HepG2 (cell line): ENCODE data around the gene DNAJC4. TPM values are rescaled to one million over a fixed set of nuclear protein-coding genes. Genes with fewer than 3 reads are reported as not detected.

Source experiments
- ATF4 ChIP-seq, 2 experiments: fragments of 450-650 bp in 1 of 2; sonication (generic) in 1 of 2; formaldehyde crosslinking; IDR thresholded peaks; 2 replicates each; pipeline versions ENCODE4 v1.5.0 to v1.8.0; 2020 to 2022; ENCODE audit warnings: mild to moderate bottlenecking in 1 of 2, missing genetic modification reagents in 1 of 2
- ETV5 ChIP-seq: IDR thresholded peaks from 2 replicates; pipeline ENCODE4 v1.6.1; 2018; ENCODE audit warnings: missing biosample characterization, missing genetic modification reagents, inconsistent platforms, borderline replicate concordance
- GLI4 ChIP-seq: sonication (generic); formaldehyde crosslinking; IDR thresholded peaks from 2 replicates; pipeline ENCODE4 v1.5.1; 2020; ENCODE audit warnings: missing genetic modification reagents, mild to moderate bottlenecking, moderate library complexity, borderline replicate concordance
- HIVEP1 ChIP-seq: sonication (generic); formaldehyde crosslinking; IDR thresholded peaks from 2 replicates; pipeline ENCODE4 v1.4.0; 2020; ENCODE audit warnings: mild to moderate bottlenecking, missing genetic modification reagents
- HNF4G ChIP-seq, 2 experiments: sonication (generic) in 1 of 2; formaldehyde crosslinking in 1 of 2; IDR thresholded peaks; 2 replicates each; pipeline versions ENCODE4 v1.4.0 to v1.6.1; 2011 to 2020; ENCODE audit warnings: borderline replicate concordance in 2 of 2, low read depth in 2 of 2, mild to moderate bottlenecking in 2 of 2, low read length in 1 of 2, missing genetic modification reagents in 1 of 2, moderate library complexity in 1 of 2
- HOXA3 ChIP-seq: sonication (generic); formaldehyde crosslinking; IDR thresholded peaks from 2 replicates; pipeline ENCODE4 v1.5.0; 2020; ENCODE audit warnings: missing genetic modification reagents
- MLLT10 ChIP-seq: sonication (generic); formaldehyde crosslinking; IDR thresholded peaks from 2 replicates; pipeline ENCODE4 v1.4.0; 2020; ENCODE audit warnings: missing genetic modification reagents
- PAF1 ChIP-seq: IDR thresholded peaks from 2 replicates; pipeline ENCODE4 v1.6.1; 2016; ENCODE audit warnings: missing genetic modification reagents, missing compliant biosample characterization
- RELA ChIP-seq: sonication (generic); formaldehyde crosslinking; IDR thresholded peaks from 2 replicates; pipeline ENCODE4 v1.4.0; 2020; ENCODE audit warnings: missing genetic modification reagents
- SALL1 ChIP-seq: sonication (generic); formaldehyde crosslinking; IDR thresholded peaks from 2 replicates; pipeline ENCODE4 v1.8.0; 2022; ENCODE audit warnings: mild to moderate bottlenecking, missing genetic modification reagents
- SAP130 ChIP-seq: IDR thresholded peaks from 2 replicates; pipeline ENCODE4 v1.6.1; 2016; ENCODE audit warnings: low read depth
- SOX13 ChIP-seq, 3 experiments: fragments of 450-650 bp in 1 of 3; sonication (generic) in 1 of 3; formaldehyde crosslinking in 1 of 3; IDR thresholded peaks in 2 of 3; conservative IDR thresholded peaks in 1 of 3; 2 replicates each; pipeline versions ENCODE4 v1.5.0 to v1.6.1; 2016 to 2020; ENCODE audit warnings: antibody characterized with exemption in 1 of 3, mild to moderate bottlenecking in 1 of 3, missing compliant biosample characterization in 1 of 3, missing genetic modification reagents in 1 of 3, moderate library complexity in 1 of 3
- ZNF468 ChIP-seq: sonication (generic); formaldehyde crosslinking; IDR thresholded peaks from 2 replicates; pipeline ENCODE4 v1.8.0; 2022; ENCODE audit warnings: mild to moderate bottlenecking, moderate library complexity, missing genetic modification reagents
- ZNF766 ChIP-seq: sonication (generic); formaldehyde crosslinking; IDR thresholded peaks from 2 replicates; pipeline ENCODE4 v1.5.0; 2020; ENCODE audit warnings: missing genetic modification reagents, borderline replicate concordance
- ZNF775 ChIP-seq: sonication (generic); formaldehyde crosslinking; IDR thresholded peaks from 2 replicates; pipeline ENCODE4 v1.4.0; 2020; ENCODE audit warnings: missing genetic modification reagents, mild to moderate bottlenecking, moderate library complexity, borderline replicate concordance
- ZNF777 ChIP-seq: sonication (generic); formaldehyde crosslinking; IDR thresholded peaks from 2 replicates; pipeline ENCODE4 v1.4.0; 2020; ENCODE audit warnings: missing genetic modification reagents
- ZNF878 ChIP-seq: sonication (generic); formaldehyde crosslinking; IDR thresholded peaks from 2 replicates; pipeline ENCODE4 v1.8.1; 2023; ENCODE audit warnings: mild to moderate bottlenecking, missing genetic modification reagents, moderate library complexity
- polyA plus RNA-seq, 8 experiments: library from polyadenylated mRNA; depleted of rRNA in 3 of 8; stranded (reverse) in 7 of 8; unstranded in 1 of 8; fragments of >200 nt; fragmentation: Illumina TruSeq in 4 of 8; extraction: Trizol in 4 of 8; gene quantifications; 2 replicates each; pipeline versions ENCODE4 v1.2.1 to v1.2.3, GENCODE V29; 2011 to 2016; ENCODE audit warnings: low read depth in 4 of 8, missing spikeins in 1 of 8, mixed read lengths in 1 of 8; ENCODE audit not compliant: insufficient read depth in 1 of 8
- total RNA-seq, 5 experiments: library from RNA; depleted of rRNA; stranded (reverse); fragments of >200 nt; fragmentation: Illumina TruSeq; extraction: Trizol; gene quantifications; 2 replicates each; pipeline ENCODE4 v1.2.3, GENCODE V29; 2016; ENCODE audit warnings: low read depth in 1 of 5
- TF ChIP-seq, protein P1 (sequence below): sonication (generic); formaldehyde crosslinking; IDR thresholded peaks from 2 replicates; pipeline ENCODE4 v1.5.1; 2020; ENCODE audit warnings: mild to moderate bottlenecking, missing genetic modification reagents, moderate library complexity
- TF ChIP-seq, protein P2 (sequence below): sonication (generic); formaldehyde crosslinking; IDR thresholded peaks from 2 replicates; pipeline ENCODE4 v1.8.1; 2023; ENCODE audit warnings: missing genetic modification reagents, inconsistent platforms, borderline replicate concordance
- TF ChIP-seq, protein P3 (sequence below): sonication (generic); formaldehyde crosslinking; IDR thresholded peaks from 2 replicates; pipeline ENCODE4 v1.5.0; 2020; ENCODE audit warnings: missing genetic modification reagents, mild to moderate bottlenecking, borderline replicate concordance

Gene DNAJC4
- total and polyA plus RNA-seq, 2 of the 13 experiments (the other 11 are each of a cell fraction or from before 2014, with no cell fraction given): 10.3 to 60.8 TPM

- no peak for TF ChIP-seq ZNF878
- peak; percentile 81; the same call in 1 of the 2 replicates for TF ChIP-seq ETV5 (CRISPR knock-in tag)
- TF ChIP-seq PAF1: no peak
- peak; percentile 82 for TF ChIP-seq ZNF777 (CRISPR knock-in tag)
- TF ChIP-seq ATF4 (CRISPR knock-in tag; IDR thresholded peaks at IDR 0.05): no peak
- TF ChIP-seq, protein P1, sequence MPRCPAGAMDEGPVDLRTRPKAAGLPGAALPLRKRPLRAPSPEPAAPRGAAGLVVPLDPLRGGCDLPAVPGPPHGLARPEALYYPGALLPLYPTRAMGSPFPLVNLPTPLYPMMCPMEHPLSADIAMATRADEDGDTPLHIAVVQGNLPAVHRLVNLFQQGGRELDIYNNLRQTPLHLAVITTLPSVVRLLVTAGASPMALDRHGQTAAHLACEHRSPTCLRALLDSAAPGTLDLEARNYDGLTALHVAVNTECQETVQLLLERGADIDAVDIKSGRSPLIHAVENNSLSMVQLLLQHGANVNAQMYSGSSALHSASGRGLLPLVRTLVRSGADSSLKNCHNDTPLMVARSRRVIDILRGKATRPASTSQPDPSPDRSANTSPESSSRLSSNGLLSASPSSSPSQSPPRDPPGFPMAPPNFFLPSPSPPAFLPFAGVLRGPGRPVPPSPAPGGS (CRISPR knock-in tag): 0 out of 2 replicates have a peak, but pooled peaks have one; percentile 26
- TF ChIP-seq RELA (CRISPR knock-in tag): no peak
- TF ChIP-seq MLLT10 (CRISPR knock-in tag): no peak
- TF ChIP-seq ZNF766 (CRISPR knock-in tag): no peak
- TF ChIP-seq SOX13 (IDR thresholded peaks at IDR 0.05): no peak
- 0 out of 4 replicates have a peak, but pooled peaks of 1 of the 2 experiments have one; percentile 10 for TF ChIP-seq SOX13 (CRISPR knock-in tag; conservative IDR thresholded peaks at IDR 0.05 in 1 of 2, IDR thresholded peaks at IDR 0.05 in 1 of 2)
- no peak for TF ChIP-seq ZNF775 (CRISPR knock-in tag)
- TF ChIP-seq SAP130 (CRISPR knock-in tag): peak; percentile 81
- TF ChIP-seq HNF4G (IDR thresholded peaks at IDR 0.05; ENCODE audit: borderline replicate concordance, low read depth, low read length): no peak
- no peak; the same call in 1 of the 2 replicates for TF ChIP-seq HNF4G (CRISPR knock-in tag; IDR thresholded peaks at IDR 0.05; ENCODE audit: borderline replicate concordance, low read depth)
- TF ChIP-seq HOXA3 (CRISPR knock-in tag): peak; percentile 40; the same call in 1 of the 2 replicates
- TF ChIP-seq SALL1: peak; percentile 46; the same call in 1 of the 2 replicates
- TF ChIP-seq ZNF468 (CRISPR knock-in tag): no peak
- no peak for TF ChIP-seq GLI4 (CRISPR knock-in tag)
- TF ChIP-seq, protein P2, sequence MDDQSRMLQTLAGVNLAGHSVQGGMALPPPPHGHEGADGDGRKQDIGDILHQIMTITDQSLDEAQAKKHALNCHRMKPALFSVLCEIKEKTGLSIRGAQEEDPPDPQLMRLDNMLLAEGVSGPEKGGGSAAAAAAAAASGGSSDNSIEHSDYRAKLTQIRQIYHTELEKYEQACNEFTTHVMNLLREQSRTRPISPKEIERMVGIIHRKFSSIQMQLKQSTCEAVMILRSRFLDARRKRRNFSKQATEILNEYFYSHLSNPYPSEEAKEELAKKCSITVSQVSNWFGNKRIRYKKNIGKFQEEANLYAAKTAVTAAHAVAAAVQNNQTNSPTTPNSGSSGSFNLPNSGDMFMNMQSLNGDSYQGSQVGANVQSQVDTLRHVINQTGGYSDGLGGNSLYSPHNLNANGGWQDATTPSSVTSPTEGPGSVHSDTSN (CRISPR knock-in tag): no peak
- TF ChIP-seq HIVEP1 (CRISPR knock-in tag): peak; percentile 45; the same call in 1 of the 2 replicates
- TF ChIP-seq, protein P3, sequence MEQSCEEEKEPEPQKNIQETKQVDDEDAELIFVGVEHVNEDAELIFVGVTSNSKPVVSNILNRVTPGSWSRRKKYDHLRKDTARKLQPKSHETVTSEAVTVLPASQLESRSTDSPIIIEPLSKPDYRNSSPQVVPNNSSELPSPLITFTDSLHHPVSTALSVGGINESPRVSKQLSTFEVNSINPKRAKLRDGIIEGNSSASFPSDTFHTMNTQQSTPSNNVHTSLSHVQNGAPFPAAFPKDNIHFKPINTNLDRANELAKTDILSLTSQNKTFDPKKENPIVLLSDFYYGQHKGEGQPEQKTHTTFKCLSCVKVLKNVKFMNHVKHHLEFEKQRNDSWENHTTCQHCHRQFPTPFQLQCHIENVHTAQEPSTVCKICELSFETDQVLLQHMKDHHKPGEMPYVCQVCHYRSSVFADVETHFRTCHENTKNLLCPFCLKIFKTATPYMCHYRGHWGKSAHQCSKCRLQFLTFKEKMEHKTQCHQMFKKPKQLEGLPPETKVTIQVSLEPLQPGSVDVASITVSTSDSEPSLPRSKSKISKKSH (CRISPR knock-in tag): no peak; the same call in 1 of the 2 replicates
- TF ChIP-seq, all 625 proteins: peak for 113
These were observed 4.5 kb downstream of the DNAJC4 start (continued) for GRCh38 chr11:64234647-64235379.
